GM23338 (cell line): ENCODE results near the gene HINT2. TPM values are rescaled to one million over a fixed set of nuclear protein-coding genes. Genes with fewer than 3 reads are reported as not detected.
A peak's percentile ranks its signal among the peaks of the same experiment; 100 is the strongest.

ENCODE experiments used
- ATAC-seq: fragments of 200-7000 bp; cut with Tn5 transposase; 3 replicates; pipeline ENCODE4 v1.9.1; 2020
- DNase-seq: peaks from one replicate; pipeline ENCODE4 v3.0.0-alpha.2; 2015; ENCODE audit warnings: low spot score
- H2AFZ ChIP-seq: fragments of 200-600 bp; sonication (generic); 2 replicates; pipeline ENCODE4 v1.8.0; 2016; ENCODE audit warnings: antibody characterized with exemption, mild to moderate bottlenecking, moderate library complexity
- H3F3A ChIP-seq: fragments of 200-600 bp; sonication (generic); replicated peaks from 2 replicates; pipeline ENCODE4 v1.8.0; 2017; ENCODE audit warnings: antibody characterized with exemption, mixed run types, low read depth
- H3K27ac ChIP-seq: fragments of 200-600 bp; sonication (generic); 2 replicates; pipeline ENCODE4 v1.6.1; 2016; ENCODE audit warnings: low read depth
- H3K27me3 ChIP-seq: fragments of 200-600 bp; sonication (generic); 2 replicates; pipeline ENCODE4 v1.8.0; 2016; ENCODE audit warnings: mild to moderate bottlenecking, mixed run types, moderate library complexity; ENCODE audit not compliant: insufficient read depth
- H3K36me3 ChIP-seq: fragments of 200-600 bp; sonication (generic); 2 replicates; pipeline ENCODE4 v1.8.0; 2016; ENCODE audit warnings: mild to moderate bottlenecking; ENCODE audit not compliant: insufficient read depth
- H3K4me1 ChIP-seq: fragments of 200-600 bp; sonication (generic); 2 replicates; pipeline ENCODE4 v1.8.0; 2016; ENCODE audit warnings: mild to moderate bottlenecking, moderate library complexity; ENCODE audit not compliant: insufficient read depth
- H3K4me2 ChIP-seq: fragments of 200-600 bp; sonication (generic); 2 replicates; pipeline ENCODE4 v1.7.1; 2017; ENCODE audit warnings: mixed run types
- H3K4me3 ChIP-seq: fragments of 200-600 bp; sonication (generic); 2 replicates; pipeline ENCODE4 v1.6.1; 2016; ENCODE audit warnings: mixed run types
- H3K79me2 ChIP-seq: fragments of 200-600 bp; sonication (generic); replicated peaks from 2 replicates; pipeline ENCODE4 v1.8.0; 2017; ENCODE audit warnings: mild to moderate bottlenecking; ENCODE audit not compliant: insufficient read depth
- H3K9me2 ChIP-seq: fragments of 200-600 bp; sonication (generic); 2 replicates; pipeline ENCODE4 v1.8.0; 2017; ENCODE audit not compliant: insufficient read depth
- H4K20me1 ChIP-seq: fragments of 200-600 bp; sonication (generic); replicated peaks from 2 replicates; pipeline ENCODE4 v1.8.0; 2017; ENCODE audit warnings: mild to moderate bottlenecking; ENCODE audit not compliant: insufficient read depth
- H3K27ac Mint-ChIP-seq: 2 replicates; pipeline ENCODE4 v1.8.0; 2020; ENCODE audit warnings: inconsistent platforms, mild to moderate bottlenecking, moderate library complexity, mixed read lengths
- H3K27me3 Mint-ChIP-seq: 3 replicates; pipeline ENCODE4 v1.8.0; 2022; ENCODE audit warnings: low read depth, mild to moderate bottlenecking, moderate library complexity, mixed read lengths, inconsistent platforms; ENCODE audit not compliant: insufficient read depth, poor library complexity
- H3K36me3 Mint-ChIP-seq: 3 replicates; pipeline ENCODE4 v1.8.0; 2021; ENCODE audit warnings: low read depth, mild to moderate bottlenecking, inconsistent platforms, moderate library complexity, mixed read lengths
- H3K4me1 Mint-ChIP-seq: 3 replicates; pipeline ENCODE4 v1.8.0; 2020; ENCODE audit warnings: mild to moderate bottlenecking, inconsistent platforms, mixed read lengths
- H3K4me3 Mint-ChIP-seq: 3 replicates; pipeline ENCODE4 v1.8.0; 2021; ENCODE audit warnings: moderate library complexity, mild to moderate bottlenecking, inconsistent platforms, mixed read lengths
- H3K9me3 Mint-ChIP-seq: 3 replicates; pipeline ENCODE4 v1.8.0; 2020; ENCODE audit warnings: moderate library complexity, mild to moderate bottlenecking, inconsistent platforms, mixed read lengths
- CREB1 ChIP-seq: fragments of 250-450 bp; sonication (Bioruptor Pico); IDR thresholded peaks from 2 replicates; pipeline ENCODE4 v1.5.0; 2020; ENCODE audit warnings: low read depth, mild to moderate bottlenecking, moderate library complexity
- CTCF ChIP-seq, 2 experiments: fragments of 200-600 bp in 1 of 2; sonication (generic) in 1 of 2; conservative IDR thresholded peaks; 2 replicates each; pipeline versions ENCODE4 v1.5.1 to v1.6.1; 2016 to 2017; ENCODE audit warnings: antibody characterized with exemption in 2 of 2, low read depth in 2 of 2, mild to moderate bottlenecking in 2 of 2, moderate library complexity in 1 of 2
- ETS1 ChIP-seq: IDR thresholded peaks from 2 replicates; pipeline ENCODE4 v1.6.1; 2016; ENCODE audit warnings: antibody characterized with exemption
- EZH2phosphoT487 ChIP-seq: fragments of 200-600 bp; sonication (generic); IDR thresholded peaks from one replicate; pipeline ENCODE4 v1.8.1; 2018; ENCODE audit warnings: antibody characterized with exemption; ENCODE audit not compliant: unreplicated experiment
- NANOG ChIP-seq: IDR thresholded peaks from 2 replicates; pipeline ENCODE4 v1.6.1; 2016; ENCODE audit warnings: antibody characterized with exemption, borderline replicate concordance
- POLR2AphosphoS5 ChIP-seq: IDR thresholded peaks from 2 replicates; pipeline ENCODE4 v1.6.1; 2016; ENCODE audit warnings: antibody characterized with exemption, low read depth
- STAT1 ChIP-seq: IDR thresholded peaks from one replicate; pipeline ENCODE4 v1.6.1; 2016; ENCODE audit warnings: antibody characterized with exemption; ENCODE audit not compliant: unreplicated experiment
- ZNF114 ChIP-seq: fragments of 250-450 bp; sonication (Bioruptor Pico); IDR thresholded peaks from 2 replicates; pipeline ENCODE4 v1.5.0; 2020; ENCODE audit warnings: mild to moderate bottlenecking, moderate library complexity
- ZNF331 ChIP-seq: fragments of 250-450 bp; sonication (Bioruptor Pico); IDR thresholded peaks from 2 replicates; pipeline ENCODE4 v1.5.0; 2020; ENCODE audit warnings: low read depth, mild to moderate bottlenecking, moderate library complexity
- ZNF462 ChIP-seq: fragments of 250-450 bp; sonication (Bioruptor Pico); IDR thresholded peaks from 2 replicates; pipeline ENCODE4 v1.5.0; 2020; ENCODE audit warnings: mild to moderate bottlenecking, moderate library complexity
- polyA plus RNA-seq: library from polyadenylated mRNA; unstranded; fragments of >200 nt; fragmentation: Nextera tagmentation; extraction: Ambion mirVana; gene quantifications from 2 replicates; pipeline ENCODE4 v1.2.1, GENCODE V29; 2016
- total RNA-seq: library from RNA; depleted of rRNA; stranded (reverse); fragments of >200 nt; shearing (Covaris generic); gene quantifications from 2 replicates; pipeline ENCODE4 v1.2.3, GENCODE V29; 2014
- TF ChIP-seq, protein P1 (sequence below): IDR thresholded peaks from one replicate; pipeline ENCODE4 v1.6.1; 2018; ENCODE audit warnings: antibody characterized with exemption; ENCODE audit not compliant: unreplicated experiment

The HINT2 gene
- total and polyA plus RNA-seq, 2 experiments from 2014 or later = 20.9 to 69.9 TPM

DNA sequence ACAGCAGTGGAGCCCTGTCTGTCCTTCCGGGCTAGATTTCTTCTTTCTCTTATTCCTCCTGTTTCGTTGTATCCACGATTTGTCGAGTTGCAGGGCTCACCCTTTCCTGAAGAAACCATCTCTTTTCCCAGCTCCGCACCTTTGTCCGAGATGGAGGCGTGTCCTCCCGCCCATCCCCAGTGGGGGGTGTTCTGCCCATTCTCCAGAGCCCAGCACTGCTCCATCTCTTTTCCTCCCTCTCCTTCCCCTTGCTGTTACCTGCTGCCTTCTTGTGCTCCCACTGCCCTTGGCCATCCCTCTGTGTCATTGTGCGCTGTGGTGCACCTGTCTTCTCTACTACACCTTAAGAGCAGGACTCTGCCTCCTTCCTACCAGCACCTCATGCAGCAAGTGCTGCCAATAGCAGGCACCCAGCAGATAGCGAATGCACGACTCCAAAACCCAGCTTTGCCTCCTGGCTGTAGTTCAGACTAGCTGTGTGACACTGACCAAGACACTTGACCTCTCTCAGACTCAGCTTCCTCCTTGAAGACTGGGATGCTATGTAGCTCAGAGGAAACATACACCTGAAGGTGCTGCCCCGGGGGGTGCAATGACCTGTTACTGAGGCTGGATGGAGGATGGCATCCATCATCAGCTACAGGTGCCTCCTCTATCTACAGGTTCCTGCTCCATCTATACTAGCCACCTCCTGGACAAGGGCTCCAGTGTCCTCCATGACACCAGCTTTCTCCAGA is 46.5 kb upstream of the HINT2 start:
- Histone ChIP-seq H3K4me2 (no peak overlapping the region), H2AFZ (no peak overlapping the region), H3K27ac (no peak overlapping the region), H3K27me3 (no peaks in the 10 kb centered on the region), H3K9me2 (no peaks in the 10 kb centered on the region), H3K4me3 (no peak overlapping the region), H3K4me1 (peaks cover 7% of the 10 kb centered on the region; the same call in 1 of the 2 replicates), H3K36me3 (no peaks in the 10 kb centered on the region), H3K79me2 (no peaks in the 10 kb centered on the region), H4K20me1 (no peaks in the 10 kb centered on the region), H3F3A (no peaks in the 10 kb centered on the region)
- Mint-ChIP-seq H3K27ac (no peak overlapping the region), H3K27me3 (peaks cover 13% of the 10 kb centered on the region), H3K36me3 (no peaks in the 10 kb centered on the region), H3K4me3 (no peak overlapping the region), H3K9me3 (no peaks in the 10 kb centered on the region), H3K4me1 (peaks cover 6% of the 10 kb centered on the region; the same call in 2 of the 3 replicates)
- TF ChIP-seq ZNF462 (CRISPR knock-in tag) = no peak
- no peak for TF ChIP-seq EZH2phosphoT487
- no peak for TF ChIP-seq POLR2AphosphoS5
- TF ChIP-seq, protein P1, sequence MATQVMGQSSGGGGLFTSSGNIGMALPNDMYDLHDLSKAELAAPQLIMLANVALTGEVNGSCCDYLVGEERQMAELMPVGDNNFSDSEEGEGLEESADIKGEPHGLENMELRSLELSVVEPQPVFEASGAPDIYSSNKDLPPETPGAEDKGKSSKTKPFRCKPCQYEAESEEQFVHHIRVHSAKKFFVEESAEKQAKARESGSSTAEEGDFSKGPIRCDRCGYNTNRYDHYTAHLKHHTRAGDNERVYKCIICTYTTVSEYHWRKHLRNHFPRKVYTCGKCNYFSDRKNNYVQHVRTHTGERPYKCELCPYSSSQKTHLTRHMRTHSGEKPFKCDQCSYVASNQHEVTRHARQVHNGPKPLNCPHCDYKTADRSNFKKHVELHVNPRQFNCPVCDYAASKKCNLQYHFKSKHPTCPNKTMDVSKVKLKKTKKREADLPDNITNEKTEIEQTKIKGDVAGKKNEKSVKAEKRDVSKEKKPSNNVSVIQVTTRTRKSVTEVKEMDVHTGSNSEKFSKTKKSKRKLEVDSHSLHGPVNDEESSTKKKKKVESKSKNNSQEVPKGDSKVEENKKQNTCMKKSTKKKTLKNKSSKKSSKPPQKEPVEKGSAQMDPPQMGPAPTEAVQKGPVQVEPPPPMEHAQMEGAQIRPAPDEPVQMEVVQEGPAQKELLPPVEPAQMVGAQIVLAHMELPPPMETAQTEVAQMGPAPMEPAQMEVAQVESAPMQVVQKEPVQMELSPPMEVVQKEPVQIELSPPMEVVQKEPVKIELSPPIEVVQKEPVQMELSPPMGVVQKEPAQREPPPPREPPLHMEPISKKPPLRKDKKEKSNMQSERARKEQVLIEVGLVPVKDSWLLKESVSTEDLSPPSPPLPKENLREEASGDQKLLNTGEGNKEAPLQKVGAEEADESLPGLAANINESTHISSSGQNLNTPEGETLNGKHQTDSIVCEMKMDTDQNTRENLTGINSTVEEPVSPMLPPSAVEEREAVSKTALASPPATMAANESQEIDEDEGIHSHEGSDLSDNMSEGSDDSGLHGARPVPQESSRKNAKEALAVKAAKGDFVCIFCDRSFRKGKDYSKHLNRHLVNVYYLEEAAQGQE = no peak
- no peak for TF ChIP-seq ZNF331 (CRISPR knock-in tag)
- no peak for TF ChIP-seq ETS1
- no peak for TF ChIP-seq CTCF (conservative IDR thresholded peaks at IDR 0.05; ENCODE audit: low read depth in 2 of 2)
- no peak for TF ChIP-seq STAT1
- no peak for TF ChIP-seq NANOG
- no peak for TF ChIP-seq CREB1 (CRISPR knock-in tag)
- TF ChIP-seq ZNF114 (CRISPR knock-in tag) = no peak
- no peak for DNase-seq
- peak; percentile 31; the same call in 2 of the 3 replicates for ATAC-seq
